HG03575 (cell line): ENCODE measurements around the gene KCNQ5.

Source experiments
- ATAC-seq: cut with Tn5 transposase; IDR thresholded peaks from one replicate; pipeline ENCODE4 v1.9.1; 2021; ENCODE audit not compliant: unreplicated experiment, insufficient number of reproducible peaks, low FRiP score; ENCODE audit errors: extremely low read depth

KCNQ5 gene

DNA sequence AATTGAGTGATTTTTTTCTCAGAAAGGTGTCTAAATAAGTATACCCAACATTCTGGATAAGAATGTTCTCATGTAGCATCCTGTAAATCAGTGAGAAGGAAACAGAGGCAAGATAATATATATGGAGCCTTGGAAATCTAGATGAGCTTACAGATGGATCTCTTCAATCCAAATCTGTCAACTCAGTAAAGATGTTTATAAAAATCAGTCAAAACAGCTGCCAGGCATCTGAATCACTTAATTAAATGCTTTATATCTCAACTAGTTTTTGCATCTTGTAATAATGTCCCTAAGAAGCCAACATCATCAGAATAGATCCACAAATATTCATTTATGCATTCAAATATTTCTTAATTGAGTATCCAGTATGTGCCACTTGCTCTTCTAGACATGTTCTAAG is 303.3 kb downstream of the KCNQ5 start:
- ATAC-seq = no peak

DNA sequence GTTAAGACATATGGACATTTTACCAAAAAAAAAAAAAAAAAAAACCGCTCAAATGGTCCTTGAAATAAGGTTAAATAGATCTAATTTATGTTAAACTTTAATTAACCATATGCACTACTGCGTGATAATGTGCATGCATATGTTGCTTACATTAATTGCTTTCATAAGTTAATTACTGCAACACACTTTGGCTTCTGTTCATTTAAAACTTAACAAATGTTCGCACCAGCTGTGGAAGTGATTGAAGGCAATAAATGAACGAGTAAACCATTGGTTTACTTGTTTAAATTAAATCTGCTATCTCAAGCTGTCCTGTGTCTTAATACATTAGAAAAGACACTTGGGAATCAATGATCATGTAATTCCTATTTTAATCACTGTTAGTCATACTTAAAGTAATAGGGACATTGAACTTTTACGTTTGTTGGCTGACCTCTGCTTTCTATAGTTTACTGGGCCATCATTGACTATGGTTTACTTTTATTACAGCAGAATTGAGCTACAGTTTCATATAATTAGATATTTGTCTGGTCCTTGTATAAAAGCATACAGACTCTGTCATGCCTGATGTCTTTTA is 308.8 kb downstream of the KCNQ5 start:
- ATAC-seq = no peak

DNA sequence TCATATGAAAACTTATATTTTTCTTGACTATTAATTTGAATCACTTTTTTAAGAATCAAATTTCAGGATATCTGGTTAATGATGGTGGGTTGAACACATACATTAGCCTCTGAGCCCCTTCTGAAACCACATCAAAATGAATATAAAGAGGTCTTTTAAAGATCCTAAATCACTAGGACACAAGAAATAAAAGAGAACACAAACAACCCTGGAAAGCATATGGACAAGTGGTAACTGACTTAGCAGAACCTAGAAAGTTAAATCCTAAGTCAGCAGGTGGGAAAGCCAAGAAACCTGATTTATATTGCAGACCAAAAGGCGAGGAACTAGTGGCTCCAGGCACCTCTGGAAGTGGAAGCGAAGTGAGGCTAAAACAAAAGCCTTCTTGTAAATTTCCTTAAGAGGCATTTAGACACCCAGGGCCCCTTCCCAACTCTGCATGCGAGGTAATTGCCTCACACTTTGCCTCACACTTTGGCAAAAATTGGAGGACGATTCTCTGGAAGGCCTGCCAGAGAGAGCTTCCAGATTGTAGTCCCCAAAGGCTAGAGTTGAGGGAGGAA is 309.5 kb downstream of the KCNQ5 start:
- no peak for ATAC-seq

DNA sequence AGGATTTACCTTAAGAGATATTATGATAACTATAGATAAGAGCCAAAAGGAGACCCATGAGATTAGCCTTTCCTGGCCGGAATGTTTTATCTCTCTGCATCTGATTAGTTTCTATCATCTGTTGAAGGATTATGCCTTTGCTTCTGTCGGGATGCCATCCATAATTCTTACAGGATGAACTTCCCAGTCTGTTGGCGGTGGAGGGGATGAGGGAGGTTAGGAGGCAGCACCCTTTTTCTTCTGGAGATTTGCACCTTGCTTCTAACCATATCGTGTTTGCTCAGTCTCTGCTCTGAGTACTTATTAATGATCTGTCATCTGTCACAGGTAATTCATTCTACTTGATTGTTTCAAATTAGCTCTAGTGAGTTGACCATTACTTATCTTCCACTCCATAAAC is 311.4 kb downstream of the KCNQ5 start:
- ATAC-seq = no peak

DNA sequence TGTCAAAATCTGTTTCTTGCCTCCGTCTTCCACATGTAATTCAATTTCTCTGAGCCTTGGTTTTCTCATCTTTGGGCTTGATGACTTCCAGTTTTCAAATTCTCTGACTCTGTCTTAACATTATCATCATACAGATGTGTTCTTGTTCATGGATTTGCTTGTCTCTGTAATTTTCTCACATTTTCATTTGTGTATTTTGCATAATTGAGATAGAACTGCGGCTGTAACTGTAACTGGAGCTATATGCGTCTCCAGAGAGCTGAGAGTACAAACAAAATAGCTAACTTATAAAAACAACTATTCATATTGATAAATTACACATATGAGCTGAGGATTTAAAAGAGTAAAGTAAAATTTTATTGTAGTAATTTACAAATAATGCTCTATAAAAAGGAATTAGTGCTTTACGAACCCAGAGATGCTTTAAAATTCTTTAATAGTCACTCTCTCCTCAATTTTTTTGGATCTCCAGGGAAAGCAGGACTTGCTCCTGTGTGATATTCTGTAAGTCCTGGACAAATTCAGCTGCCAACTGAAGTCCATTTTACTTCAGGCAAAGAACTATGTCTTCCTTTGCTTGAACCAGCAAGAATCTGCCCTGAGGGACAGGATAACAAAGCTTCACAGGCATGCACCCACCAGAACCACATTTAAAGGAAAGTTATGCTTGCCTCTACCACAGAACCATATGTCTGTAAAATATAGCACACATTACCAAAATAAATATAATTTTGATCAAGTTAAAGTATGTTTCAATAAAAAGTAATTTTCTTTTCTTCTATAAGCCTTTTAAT is 315.1 kb downstream of the KCNQ5 start:
- no peak for ATAC-seq

DNA sequence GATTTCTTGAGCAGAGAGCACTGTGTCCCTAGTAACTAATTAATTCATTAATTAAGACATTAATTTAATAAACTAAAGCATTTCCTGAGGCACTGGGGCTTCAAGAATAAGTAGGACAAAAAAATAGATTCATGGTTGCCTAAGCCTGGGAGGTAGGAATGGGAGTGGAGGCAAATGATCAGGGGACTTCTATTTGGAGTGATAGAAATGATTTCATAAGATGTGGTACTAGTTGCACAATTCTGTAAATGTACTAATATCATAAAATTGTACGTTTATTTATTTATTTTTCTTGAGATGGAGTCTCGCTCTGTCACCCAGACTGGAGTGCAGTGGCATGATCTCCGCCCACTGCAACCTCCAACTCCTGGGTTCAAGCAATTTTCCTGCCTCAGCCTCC is 316.2 kb downstream of the KCNQ5 start:
- no peak for ATAC-seq

DNA sequence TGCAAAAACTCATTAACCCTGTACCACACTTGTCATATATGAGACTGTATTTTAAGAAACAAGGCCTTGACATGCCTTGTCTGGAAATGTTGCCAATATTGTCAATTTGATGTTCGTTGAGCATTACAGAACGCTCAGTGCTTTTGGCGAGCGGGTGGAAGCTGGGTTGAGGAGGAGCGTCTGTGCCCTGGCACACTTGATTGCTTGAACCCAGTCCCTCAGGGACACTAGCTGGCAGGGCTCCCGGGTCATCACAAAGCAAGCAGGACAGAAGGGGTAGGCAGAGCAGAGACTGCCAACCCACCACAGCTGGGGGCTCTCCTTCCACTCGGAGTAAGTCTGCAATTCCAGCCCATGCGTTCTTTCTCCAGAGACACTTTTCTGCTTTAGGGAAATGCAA is 317.1 kb downstream of the KCNQ5 start:
- ATAC-seq = no peak

DNA sequence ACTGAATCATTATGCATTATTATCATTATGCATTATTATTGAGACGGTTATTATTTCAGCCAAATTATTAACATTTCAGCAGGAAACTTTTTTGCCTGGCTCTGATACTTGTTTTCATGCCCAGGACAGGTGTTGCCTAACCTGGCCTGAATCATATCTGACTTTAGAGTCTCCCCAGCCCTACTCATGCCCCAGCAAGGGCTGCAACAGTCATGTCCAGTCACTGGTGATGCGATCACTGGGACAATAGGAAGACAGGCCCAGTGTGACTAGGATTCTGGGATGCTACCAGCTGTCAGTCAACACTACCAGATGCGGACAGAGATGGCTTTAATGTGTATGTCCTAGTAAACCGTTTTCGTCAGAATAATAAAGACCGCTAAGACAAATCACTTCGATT is 318.4 kb downstream of the KCNQ5 start:
- ATAC-seq = no peak

DNA sequence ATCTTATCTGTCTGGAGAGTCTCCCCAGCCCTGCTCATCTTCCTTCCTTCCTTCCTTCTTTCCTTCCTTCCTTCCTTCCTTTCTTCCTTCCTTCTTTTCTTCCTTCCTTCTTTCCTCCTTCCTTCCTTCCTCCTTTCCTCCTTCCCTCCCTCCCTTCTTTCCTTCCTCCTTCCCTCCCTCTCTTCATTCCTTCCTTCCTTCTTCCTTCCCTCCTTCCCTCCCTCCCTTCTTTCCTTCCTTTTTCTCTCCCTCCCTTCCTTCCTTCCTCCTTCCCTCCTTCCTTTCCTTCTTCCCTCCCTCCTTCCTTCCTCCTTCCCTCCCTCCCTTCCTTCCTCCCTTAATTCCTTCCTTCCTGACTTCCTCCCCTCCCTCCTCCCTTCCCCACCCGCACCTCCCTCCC is 319.4 kb downstream of the KCNQ5 start:
- ATAC-seq = no peak

DNA sequence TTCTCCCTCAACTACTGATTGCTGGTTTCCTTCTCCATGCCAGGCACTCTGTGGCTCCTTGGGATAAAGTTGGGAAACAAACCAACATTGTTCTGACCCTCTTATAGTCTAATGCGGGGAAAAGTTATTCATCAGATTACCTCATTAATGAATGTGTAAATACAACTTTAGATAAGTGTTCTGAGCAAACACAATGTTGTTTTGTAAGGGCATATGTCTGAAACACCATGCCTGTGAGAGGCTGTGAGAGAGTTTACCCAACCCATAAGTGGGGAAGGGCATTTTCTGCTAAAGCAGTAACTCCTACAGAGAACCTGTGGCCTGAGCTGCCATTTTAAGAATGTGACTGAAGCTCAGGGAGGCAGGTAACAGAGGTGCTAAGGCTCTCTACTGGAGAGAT is 319.9 kb downstream of the KCNQ5 start:
- ATAC-seq = no peak

DNA sequence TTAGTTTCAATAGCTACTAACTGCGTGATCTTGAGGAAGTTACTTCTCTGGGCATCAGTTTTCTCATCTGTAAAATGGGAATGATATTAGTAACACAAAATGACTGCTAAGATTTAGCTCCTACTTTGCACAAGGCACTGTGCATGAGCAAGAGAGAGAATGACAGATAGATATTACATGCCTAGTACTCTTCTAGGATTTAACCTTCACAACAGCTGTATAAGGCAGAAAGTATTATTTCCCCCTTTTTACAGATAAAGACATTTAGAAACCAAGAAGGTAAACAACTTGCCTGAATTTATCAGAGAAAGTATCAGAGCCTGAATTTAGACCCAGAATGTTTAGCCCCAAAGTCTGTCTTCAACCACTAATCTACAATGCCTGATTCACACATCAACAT is 321.8 kb downstream of the KCNQ5 start:
- ATAC-seq = no peak

DNA sequence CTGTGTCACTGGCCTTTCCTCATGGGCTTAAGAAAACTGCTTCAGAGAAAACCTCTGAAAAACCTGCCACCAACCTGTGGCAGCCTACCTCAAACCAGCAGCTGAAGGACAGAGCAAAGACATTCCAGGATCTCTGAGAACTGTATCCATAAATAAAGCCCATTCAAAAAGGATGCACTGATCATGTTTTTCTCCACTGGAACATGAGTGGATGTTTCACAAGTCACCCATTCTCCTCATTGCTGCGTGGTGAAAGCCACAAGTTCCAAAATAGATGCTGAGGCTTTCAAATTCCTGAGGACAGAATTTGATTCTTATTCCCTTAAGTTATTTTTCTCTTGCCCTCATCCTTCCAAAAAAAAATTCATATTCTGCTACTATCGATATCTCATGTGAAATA is 322.8 kb downstream of the KCNQ5 start:
- ATAC-seq = no peak

DNA sequence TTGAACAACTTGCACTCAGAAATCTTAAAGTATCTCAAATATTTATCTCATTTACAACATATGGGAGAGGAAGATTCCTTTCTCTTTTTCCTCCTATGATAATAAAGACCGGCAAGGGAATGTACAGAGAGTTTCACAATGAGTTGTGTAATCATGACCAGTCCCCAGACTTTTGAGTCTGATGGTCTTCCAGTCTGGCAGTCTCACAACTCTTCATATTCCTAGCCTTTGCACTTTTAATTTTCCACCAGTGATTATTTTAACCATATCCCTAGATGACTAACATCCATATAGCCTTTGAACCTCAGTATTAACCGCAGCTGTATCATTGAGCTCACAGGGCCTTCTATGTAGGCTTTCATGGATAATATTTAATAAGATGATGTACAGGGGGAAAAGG is 324.9 kb downstream of the KCNQ5 start:
- no peak for ATAC-seq

DNA sequence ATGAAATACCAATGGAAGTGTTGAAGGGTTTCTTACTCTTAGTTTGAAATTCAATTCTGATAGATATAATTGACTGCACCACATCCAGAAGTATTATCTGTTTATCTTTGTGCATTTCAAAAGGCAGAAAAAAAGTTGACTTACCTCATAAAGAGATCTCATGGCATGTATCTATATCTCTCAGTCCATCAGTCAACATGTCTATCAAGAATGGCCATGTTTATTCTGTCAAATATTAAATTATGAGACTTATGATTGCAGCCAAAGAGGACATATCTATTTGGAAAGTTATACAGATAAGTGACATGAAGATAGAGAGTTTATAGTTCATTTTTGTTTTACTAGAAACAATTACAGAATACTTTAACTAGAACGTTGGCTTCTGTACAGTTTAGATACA is 325.7 kb downstream of the KCNQ5 start:
- no peak for ATAC-seq

DNA sequence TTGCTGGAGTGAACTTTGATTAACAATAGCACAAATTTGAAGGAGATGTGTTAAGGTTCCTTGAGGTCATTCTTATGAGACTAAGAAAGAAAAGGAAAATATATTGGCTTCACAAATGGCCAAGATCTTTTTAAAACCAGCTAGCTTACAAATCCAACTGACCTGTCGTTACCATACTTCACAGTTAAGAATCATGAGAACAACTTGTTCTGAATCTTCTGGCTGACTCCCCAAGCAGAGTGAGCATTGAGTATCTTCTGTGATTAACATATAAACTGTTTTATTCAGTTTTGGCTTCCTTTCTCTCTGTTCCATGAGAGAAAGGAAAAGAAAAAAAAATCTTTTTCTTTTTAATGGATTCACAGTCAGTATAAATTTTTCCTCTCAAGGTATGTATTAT is 326.3 kb downstream of the KCNQ5 start:
- no peak for ATAC-seq

DNA sequence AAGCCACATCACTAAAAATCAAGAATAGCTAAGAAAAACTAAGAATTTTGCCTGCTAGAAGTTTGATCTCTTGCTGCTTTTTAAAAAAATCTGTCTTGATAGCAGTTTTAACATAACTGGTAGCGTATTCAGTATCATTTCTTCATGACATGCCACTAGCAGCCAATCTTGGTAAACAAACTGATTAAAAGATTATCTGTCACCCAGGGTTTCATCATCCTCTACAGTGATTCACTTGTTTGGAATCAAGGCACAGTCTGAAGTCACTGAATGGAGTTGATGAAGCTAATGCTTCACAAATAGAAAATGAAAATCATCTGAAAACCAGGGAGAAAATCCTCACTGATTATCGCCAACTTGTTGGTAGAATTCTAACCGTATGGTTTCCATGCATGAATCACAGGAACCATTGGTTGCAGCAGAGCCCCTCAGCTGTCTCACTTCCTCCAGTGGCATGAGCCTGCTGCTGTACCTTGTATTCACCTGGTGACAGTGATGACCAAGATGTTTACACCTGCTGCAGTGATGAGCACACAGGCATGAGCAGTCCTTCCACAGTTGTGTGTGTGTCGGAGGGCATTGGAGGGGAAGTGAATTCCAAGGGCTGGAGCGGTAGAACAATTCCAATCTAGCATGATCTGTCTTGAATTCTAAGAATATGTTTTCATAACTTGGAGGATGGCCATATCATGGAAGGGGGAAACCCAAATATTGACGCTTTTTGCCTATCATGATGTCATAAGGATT is 328.4 kb downstream of the KCNQ5 start:
- ATAC-seq = no peak

DNA sequence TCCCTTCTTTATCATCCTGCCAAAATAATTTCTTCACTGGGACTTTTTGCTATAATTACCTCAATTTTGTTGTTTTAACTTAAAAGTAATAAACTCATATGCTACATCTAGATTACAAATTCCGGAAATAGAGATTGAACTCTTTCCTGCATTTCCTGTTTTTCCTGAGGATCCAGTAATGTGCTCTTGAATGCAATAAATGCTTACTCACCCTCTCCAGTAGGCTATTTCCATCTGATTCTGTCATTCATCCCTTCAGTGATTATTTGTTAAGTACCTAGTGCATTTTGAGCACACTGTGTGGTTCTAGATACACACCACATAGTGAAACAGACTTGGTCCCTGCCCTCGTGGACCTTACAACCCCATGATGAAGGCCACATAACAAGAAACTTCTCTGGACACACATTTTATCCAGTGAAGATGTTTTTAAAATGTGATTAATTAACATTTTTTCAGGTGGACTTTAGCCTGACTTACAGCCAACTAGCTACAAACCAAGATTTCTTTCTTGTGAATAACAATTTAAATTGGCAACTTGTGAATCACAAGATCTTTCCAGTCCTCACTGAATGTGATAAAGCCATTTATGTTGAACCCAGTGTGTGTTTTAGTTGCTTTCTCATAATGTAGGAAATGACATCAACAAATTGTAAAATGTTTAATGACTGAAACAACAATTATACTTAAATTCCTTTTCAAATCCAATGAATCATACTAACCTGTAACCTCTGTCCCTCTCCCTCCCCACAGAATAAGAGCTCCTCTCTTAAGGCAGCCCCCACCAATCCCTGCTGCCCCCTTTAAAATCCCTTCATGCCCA is 331.2 kb downstream of the KCNQ5 start:
- ATAC-seq = no peak

DNA sequence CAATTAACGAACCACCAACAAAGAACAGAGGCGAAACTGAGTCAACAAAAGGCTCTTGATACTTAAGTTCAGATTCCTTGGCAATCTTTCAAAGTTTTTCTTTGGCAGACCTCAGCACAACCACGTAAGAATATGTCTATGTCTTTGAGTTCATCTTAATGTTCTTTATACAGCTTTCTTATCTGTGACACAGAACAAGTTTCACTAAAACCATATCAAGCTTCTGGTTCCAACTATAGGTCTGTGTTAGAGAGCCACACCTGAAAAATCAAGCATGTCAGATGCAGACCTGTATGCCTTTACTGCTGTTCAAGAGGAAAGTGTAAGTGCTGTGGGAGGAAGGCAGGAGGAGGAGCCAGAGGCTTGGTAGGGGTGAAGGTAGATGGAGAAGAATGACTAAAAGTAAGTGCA is 332.1 kb downstream of the KCNQ5 start:
- no peak for ATAC-seq

DNA sequence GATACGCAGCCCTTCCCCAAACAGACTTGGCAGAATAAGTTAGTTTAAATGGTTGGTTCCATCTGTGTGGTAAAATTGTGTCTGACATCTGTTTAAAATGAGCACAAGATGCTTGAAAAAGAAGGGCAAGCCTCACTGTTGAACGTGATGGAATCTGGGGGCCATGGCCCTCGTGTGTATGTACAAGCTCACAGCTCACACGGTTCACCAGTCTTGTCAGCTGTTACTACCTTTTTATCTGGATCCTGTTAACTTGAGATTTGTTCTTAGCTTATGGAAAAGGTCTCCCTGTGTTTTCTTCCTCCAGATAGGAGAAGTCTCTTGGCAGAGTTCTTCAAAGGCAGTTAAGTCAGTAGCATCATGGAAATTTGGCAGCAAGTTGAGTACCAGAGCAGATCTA is 332.9 kb downstream of the KCNQ5 start:
- ATAC-seq = no peak
